GM13977 (cell line): ENCODE data around the gene SDF4.
"Not testable (repeated sequence)": the region's sequence is repeated elsewhere in the genome, so short reads cannot be mapped to it uniquely, and the experiment has no call there.

Experiments used
- DNase-seq: peaks from one replicate; pipeline ENCODE4 v3.0.0; 2012; ENCODE audit warnings: low spot score
- CTCF ChIP-seq: IDR thresholded peaks from 2 replicates; pipeline ENCODE4 v1.5.1; 2012; ENCODE audit warnings: mild to moderate bottlenecking, control low read depth; ENCODE audit not compliant: insufficient read depth; ENCODE audit errors: extremely low read depth, missing control alignments
- in situ Hi-C: fragments of 300-500 bp; cut with MboI; formaldehyde crosslinking; loops from one replicate; pipeline ENCODE4 v1.12.0; 2022; ENCODE audit warnings: low sequenced_read_pairs, low pct_unique_long_range_greater_than_20kb, mixed read lengths, inconsistent platforms; ENCODE audit not compliant: unreplicated experiment

Gene SDF4

GRCh38 chr1:1198423-1199140, 33.2 kb downstream of the SDF4 start:
- in situ Hi-C loops: no loop called here
- DNase-seq: no peak
- TF ChIP-seq CTCF: no peak

DNA sequence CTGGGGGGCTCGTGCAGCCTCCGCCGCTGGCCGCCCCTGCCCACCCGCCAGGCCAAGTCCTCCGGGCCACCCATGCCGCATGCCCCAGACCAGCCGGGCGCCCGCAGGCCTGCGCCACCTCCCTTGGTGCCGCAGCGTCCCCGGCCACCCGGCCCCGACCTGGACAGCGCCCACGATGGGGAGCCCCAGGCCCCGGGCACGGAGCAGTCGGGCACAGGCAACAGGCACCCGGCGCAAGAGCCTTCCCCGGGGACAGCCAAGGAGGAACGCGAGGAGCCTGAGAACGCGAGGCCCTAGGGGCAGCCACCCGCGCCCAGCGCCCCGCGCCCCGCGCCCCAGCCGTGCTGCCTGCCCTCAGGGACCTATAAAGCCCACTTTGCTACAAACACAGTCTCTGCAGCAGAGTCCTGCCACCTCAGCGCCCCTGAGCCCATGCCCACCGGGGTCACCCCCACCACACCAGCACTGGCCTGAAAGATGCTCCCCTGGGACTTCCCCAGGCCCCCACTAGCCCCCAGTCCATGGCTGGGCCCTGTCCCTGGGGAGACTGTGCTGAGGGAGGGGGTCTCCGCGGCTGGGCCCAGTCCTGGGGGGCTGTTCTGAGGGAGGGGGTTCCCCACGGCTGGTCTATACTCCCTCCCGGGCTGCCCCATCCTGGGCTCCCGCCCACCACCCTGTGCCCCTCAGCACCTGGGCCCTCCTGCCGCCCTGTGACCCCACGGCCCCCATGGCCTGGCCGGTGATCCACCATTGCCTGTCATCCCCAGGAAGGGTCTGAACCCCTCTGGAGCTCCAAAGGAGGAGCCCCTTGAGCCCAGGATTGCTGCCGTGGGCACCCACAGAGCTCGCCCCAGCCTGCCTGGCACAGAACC, 34.0 kb downstream of the SDF4 start:
- in situ Hi-C loops: no loop called here
- no peak for TF ChIP-seq CTCF

DNA sequence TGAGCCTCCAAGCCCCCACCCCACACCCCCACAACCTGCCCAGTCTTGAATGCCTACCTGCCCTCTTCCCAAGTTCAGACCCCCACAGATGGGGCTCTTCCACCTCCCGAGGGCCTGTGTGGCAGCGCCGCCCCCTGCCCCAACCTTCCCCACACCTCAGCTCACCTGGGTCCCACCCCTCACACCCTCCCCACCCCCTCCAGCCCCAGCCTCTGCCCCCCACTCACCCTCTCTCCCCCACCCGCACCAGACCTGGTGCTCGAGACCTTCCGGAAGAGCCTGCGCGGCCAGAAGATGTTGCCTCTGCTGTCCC, 34.7 kb downstream of the SDF4 start:
- no peak for DNase-seq
- in situ Hi-C loops: no loop called here
- TF ChIP-seq CTCF: no peak

More for the DNA sequence above, 34.0 kb downstream of the SDF4 start:
- DNase-seq: no peak

DNA sequence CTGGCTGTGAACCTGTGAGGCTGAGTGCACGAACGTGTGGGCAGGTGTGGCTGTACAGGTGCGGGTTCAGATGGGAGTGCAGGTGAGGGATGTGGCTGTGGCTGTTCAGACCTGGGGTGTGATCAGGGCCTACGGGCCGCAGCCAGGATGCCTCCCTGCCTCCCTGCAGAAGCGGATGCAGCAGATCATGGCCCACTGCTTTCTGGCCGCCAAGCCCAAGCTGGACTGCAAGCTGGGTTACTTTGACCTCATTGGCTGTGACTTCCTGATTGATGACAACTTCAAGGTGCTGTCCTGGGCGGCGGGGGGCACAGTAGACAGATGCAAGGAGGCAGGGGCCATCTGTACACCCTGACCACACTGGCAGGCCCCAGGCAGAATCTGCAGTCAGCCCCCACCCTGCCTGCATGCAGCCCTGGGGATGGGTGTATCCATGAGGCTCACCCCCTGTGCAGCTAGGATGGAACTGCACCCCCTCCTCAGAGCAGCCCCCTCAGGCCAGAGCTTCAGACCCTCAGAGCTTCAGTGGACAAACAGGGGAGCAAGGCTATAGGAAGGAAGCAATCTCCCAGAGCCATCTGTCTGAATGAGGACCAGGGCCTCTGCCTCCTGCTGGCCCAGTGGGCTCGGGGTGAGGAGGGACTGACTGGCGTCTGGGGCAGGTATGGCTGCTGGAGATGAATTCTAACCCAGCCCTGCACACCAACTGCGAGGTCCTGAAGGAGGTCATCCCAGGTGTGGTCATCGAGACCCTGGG, 35.2 kb downstream of the SDF4 start:
- in situ Hi-C loops: no loop called here
- TF ChIP-seq CTCF: no peak
- DNase-seq: no peak

DNA sequence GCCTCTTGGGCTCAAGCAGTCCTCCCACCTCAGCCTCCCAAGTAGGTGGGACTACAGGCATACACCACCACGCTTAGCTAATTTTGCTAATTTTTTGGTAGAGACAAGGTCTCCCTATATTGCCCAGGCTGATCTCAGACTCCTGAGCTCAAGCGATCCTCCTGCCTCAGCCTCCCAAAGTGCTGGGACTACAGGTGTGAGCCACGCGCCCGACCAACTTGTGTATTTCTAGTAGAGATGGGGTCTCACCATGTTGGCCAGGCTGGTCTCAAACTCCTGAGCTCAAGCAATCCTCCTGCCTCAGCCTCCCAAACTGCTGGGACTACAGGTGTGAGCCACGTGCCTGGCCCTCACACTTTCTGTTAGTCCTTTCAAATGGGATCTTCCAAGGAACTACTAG, 36.1 kb downstream of the SDF4 start:
- DNase-seq, in situ Hi-C loops: not testable (repeated sequence)

GRCh38 chr1:1194723-1195122, 37.1 kb downstream of the SDF4 start:
- no peak for TF ChIP-seq CTCF
- in situ Hi-C loops: no loop called here
- DNase-seq: no peak
